ENCODE results near the gene GID8.
"Not testable (repeated sequence)": the region's sequence is repeated elsewhere in the genome, so short reads cannot be mapped to it uniquely, and the experiment has no call there.

Gene GID8

GRCh38 chr20:62916703-62917476 lies 21.1 kb upstream of the GID8 start:
- TF ChIP-seq, protein P1, sequence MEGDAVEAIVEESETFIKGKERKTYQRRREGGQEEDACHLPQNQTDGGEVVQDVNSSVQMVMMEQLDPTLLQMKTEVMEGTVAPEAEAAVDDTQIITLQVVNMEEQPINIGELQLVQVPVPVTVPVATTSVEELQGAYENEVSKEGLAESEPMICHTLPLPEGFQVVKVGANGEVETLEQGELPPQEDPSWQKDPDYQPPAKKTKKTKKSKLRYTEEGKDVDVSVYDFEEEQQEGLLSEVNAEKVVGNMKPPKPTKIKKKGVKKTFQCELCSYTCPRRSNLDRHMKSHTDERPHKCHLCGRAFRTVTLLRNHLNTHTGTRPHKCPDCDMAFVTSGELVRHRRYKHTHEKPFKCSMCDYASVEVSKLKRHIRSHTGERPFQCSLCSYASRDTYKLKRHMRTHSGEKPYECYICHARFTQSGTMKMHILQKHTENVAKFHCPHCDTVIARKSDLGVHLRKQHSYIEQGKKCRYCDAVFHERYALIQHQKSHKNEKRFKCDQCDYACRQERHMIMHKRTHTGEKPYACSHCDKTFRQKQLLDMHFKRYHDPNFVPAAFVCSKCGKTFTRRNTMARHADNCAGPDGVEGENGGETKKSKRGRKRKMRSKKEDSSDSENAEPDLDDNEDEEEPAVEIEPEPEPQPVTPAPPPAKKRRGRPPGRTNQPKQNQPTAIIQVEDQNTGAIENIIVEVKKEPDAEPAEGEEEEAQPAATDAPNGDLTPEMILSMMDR (IDR thresholded peaks at IDR 0.05; ENCODE audit: low read depth, low read length) = no peak
- H3K4me3 ChIP-seq (ENCODE audit: low read depth, low read length) = no peak overlapping the region

GRCh38 chr20:62917720-62918119 lies 20.2 kb upstream of the GID8 start:
- TF ChIP-seq, protein P1 (IDR thresholded peaks at IDR 0.05; ENCODE audit: low read depth, low read length) = no peak

GRCh38 chr20:62918147-62918546 lies 19.8 kb upstream of the GID8 start:
- TF ChIP-seq, protein P1 (IDR thresholded peaks at IDR 0.05; ENCODE audit: low read depth, low read length) = no peak
- H3K4me3 ChIP-seq (ENCODE audit: low read depth, low read length) = no peak overlapping the region

More at GRCh38 chr20:62917720-62918119, 20.2 kb upstream of the GID8 start:
- no peak overlapping the region for H3K4me3 ChIP-seq (ENCODE audit: low read depth, low read length)

GRCh38 chr20:62918831-62919230 lies 19.1 kb upstream of the GID8 start:
- TF ChIP-seq, protein P1 (IDR thresholded peaks at IDR 0.05; ENCODE audit: low read depth, low read length) = no peak
- no peak overlapping the region for H3K4me3 ChIP-seq (ENCODE audit: low read depth, low read length)

DNA sequence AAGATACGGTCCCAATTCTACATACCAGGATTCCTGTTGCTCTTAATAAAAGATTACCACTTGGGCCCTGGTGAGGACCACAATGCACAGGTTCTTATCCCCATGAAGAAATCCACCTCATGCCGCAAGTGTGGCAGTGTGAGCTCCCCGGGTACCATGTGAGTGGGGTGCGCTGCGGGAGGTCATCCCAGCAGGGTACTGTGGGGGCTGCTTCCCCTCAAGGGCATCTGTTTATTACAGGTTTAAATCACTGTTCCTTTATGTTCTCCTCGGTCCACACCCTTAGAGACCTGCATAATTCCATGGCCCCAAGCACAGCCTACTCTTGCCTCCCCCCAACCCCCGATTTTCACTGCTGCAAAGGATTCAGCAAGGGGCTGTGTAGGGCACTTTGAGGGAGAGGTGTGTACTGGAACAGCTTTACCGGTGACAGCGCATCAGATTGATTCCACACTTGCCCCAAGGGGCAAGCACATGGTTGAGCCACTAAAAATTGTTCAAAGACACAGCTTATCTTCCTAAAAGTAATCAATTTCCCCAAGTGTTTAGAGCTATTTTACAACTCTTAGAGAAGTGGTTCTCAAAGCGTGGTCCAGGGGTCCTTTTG lies 17.8 kb upstream of the GID8 start:
- TF ChIP-seq, protein P1 (IDR thresholded peaks at IDR 0.05; ENCODE audit: low read depth, low read length) = no peak
- no peak overlapping the region for H3K4me3 ChIP-seq (ENCODE audit: low read depth, low read length)

DNA sequence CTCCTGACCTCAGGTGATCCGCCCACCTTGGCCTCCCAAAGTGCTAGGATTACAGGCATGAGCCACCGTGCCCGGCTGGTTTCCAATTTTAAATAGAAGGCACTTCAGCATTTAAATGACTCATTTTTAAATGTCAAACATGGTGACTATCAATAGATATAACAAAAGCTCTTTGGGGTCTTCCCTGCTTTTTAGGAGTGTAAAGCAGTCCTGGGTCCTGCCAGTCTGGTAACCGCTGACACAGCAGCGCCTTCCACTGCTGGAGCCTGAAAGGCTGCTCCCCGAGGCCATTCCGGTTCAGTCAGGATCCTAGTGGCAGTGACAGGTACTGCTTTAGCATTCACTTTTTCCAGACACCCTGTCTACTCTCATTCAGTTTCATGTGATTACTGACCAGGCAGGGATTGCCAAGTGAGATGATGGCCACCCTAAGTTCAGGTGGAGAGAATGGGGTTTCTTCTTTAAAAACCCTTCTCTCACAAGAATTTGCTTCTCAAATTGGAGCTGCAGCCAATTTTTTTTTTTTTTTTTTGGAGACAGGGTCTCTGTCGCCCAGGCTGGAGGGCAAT lies 16.7 kb upstream of the GID8 start:
- H3K4me3 ChIP-seq (ENCODE audit: low read depth, low read length) = no peak overlapping the region
- TF ChIP-seq, protein P1 (IDR thresholded peaks at IDR 0.05; ENCODE audit: low read depth, low read length) = peak; percentile 72

DNA sequence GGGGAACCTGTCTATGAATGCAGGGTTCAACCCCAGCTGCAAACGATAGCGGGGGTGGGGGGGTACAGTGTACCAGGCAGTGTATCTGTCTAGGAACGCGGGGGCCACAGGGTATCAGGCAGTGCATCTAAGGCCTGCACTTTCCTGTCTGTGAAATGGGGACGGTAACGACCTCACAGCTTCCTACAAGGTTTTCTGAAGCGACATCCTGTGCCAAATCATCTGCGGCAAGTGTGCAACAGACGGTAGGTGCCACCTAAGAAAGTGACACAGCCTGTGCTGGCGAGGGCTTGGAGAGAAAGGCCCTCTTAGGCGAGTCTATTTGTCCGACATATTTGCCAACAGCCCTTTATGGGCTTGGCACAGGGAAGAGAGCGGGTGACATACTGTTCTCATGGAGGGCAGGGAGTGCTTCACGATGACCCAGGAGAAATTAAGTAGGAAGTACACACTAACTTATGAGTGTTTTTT lies 15.5 kb upstream of the GID8 start:
- H3K4me3 ChIP-seq (ENCODE audit: low read depth, low read length) = no peak overlapping the region
- TF ChIP-seq, protein P1 (IDR thresholded peaks at IDR 0.05; ENCODE audit: low read depth, low read length) = no peak

GRCh38 chr20:62923059-62923668 lies 14.8 kb upstream of the GID8 start:
- not testable (repeated sequence) for H3K4me3 ChIP-seq (ENCODE audit: low read depth, low read length)
